ENCODE results near the gene ZACN.
"Not testable (repeated sequence)": the region's sequence is repeated elsewhere in the genome, so short reads cannot be mapped to it uniquely, and the experiment has no call there.

Gene ZACN

DNA sequence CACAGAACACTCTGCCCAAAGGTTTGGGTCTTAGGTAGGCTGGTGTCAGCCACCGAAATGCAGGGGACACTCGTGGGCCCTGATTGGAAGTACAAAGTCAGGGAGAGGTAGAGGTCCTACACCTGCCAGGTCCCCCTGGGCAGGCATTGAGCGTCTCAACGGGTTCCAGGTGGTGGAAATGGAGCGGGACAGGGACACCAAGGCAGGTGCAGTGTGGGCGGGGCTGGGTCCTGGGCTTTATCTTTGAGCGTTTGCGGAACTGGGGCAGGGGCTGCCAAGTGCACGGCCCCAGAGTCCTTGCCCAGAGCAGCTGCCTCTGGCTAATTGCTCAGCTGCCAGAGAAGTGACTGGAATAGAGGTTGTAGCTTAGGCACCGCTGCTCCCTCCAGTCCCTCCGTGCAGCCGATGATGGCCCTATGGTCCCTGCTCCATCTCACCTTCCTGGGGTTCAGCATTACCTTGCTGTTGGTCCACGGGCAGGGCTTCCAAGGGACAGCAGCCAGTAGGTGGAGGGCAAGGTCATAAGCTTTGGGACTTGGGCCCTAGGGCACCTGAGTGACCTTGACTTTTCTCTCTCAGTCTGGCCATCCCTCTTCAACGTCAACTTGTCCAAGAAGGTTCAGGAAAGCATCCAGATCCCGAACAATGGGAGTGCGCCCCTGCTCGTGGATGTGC, at the start of gene ZACN:
ZACN (plus strand) TSS at position 323 of the 675 bp plus-strand sequence; CDS start at position 406, 83 bp downstream.
- no peak for DNase-seq (ENCODE audit: low read depth in 2 of 2)

DNA sequence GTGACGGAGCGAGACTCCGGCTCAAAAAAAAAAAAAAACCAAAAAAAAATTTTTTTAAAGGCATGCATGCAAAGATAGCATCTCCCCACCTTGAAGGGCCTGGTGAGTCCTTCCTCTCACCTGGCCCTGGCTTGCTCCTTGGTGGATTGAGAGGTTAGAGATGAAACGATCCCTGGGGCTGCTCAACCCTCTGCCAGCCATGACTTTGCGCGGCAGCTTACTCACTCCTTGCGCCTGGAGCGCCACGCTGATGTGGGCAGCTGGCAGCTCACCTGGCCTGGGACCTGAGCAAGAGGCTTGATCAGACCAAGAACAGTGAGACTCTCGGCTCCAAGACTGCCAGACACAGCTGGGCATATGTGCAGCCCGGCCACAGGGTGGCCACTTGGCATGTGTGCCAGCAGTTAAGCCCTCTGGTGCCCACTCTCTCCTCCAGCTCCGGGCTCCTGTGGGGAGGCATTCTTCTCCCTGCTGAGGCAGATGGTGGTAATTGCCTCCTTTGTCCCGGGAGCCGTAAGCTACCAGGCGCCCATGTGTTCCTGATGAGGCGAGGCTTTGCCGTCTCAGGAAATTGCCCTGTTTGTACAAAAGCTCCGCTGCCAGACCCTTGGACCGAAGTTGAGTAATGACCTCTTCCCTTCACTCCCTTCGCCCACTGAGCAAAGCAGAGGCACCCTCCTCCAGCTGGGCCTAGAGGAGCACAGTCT, 46.8 kb upstream of the ZACN start:
- DNase-seq (ENCODE audit: low read depth in 2 of 2), result no peak

DNA sequence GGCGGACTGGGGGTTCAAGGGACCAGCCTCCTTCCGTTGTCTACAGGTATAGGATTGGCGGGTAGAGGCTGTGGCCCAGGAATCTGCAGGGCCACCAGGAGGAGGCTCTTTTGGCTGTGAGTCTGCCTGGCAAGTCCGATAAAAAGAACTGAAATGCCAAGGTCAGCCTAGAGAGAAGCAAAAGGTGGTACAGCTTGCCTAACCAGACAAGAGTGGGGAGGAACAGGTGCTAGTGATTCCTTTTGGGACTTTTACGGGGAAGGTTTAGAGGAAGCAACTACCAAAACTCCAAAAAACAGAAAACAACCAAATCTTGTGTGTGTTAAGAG, 46.2 kb upstream of the ZACN start:
- no peak for DNase-seq (ENCODE audit: low read depth in 2 of 2)

DNA sequence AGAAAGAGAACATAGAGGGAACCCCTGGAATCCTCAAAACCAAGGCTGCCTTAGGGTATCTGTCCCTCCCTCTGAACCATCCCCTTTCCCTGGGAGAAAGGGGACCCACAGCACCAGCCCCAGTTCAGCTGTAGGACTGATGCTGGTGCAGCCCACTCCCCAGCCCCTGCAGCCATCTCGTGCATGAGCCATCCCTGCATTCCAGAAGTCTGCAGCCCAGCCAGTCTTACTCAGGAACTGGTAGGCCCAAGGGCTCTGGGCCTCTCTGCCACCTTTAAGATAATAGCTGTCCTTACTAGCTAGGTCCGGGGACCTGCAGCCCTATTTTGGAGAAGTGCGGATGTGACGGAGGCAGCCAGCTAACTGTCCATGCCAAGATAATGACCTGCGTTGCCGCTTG, 45.8 kb upstream of the ZACN start:
- no peak for DNase-seq (ENCODE audit: low read depth in 2 of 2)

DNA sequence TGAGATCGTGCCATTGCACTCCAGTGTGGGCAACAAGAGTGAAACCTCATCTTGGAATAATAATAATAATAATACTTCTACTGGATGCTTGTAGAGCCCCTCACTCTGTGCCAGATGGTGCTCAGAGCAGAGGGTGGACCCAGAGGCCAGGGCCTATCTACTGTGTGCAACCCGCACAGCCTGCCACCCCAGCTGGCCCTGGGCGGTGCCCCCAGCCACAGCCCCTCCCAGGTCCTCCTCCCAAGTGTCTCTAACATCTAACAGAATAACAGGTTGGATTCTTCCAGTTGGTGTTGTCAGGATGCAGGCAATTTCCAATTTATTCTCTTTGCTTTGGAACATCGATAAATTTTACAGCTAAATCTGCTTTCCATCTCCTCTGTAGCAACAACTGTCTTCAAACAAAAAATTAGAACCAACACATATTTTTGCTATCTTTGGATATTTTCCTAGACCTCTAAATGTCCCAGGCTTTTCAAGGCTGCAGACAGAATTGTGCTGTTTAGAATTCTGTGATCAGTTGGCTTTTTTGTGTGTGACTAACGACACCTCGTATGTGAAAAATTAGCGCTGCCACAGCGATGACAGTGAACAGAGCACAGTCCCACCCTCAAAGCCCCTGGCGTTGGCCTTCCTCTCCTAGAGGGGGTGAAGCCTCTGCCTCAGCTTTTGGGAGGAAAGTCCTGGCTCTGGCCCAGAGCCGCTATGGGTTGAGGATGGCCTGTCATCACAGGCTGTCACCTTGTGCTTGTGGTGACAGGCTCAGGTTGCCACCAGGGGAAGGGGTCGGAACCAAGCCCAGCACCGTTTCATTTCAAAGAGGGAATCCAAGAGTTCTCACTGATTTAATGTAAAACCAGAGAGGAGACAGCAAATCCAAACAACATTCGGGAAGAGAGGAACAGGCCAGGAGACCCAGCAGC, 44.3 kb upstream of the ZACN start:
- DNase-seq (ENCODE audit: low read depth in 2 of 2), result no peak

DNA sequence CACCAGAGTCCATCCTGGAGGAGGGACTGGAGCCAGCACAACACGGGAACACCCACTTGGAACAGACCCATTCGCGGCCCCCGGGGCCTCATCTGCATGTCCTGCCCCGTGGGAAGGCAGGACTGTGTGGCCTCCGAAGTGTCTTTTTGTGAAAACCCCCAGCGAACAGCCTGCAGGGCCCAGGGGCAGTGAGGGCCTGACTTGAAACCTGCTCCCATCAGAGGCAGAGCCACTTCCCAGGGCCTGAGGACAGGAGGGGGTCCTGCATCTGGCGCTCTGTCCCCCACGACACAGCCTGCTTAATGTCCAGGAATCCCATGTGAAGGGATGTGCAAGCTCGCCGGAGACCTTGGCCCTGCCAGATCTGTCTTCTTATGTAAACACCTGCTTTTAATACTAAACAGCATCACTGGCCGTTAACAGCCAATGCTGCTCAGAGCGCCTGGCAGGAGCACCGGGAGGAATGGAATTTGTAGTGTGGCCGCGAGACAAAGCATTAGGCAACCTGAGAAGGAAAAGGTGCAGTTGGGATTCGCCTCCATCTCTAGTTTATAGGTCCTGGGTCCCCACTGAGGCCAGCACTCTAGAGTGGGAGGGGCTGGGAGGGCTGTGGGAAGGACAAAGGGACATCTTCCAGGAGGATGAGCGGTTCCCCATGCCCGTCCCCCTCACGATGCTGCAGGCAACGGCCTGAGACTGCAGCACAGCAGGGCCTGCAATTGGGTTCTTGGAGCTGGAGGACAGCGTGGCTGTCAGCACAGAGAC, 42.3 kb upstream of the ZACN start:
- DNase-seq (ENCODE audit: low read depth in 2 of 2), result no peak

DNA sequence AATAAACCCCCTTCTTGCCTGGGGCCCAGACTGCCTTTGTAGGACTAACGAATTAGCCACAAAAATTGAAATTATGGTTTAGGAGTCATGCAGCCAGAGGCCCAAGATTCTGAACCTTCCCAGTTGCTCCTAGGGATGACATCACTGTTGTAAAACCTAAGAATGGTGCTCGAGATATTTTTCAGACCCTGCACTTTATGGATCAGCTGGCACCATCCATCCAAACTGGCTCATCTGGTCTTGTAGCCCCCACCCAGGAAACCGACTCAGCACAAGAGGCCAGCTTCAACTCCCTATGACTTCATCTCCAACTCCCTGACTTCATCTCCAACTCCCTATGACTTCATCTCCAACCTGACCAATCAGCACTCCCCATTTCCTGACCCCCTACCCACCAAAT, 40.9 kb upstream of the ZACN start:
- DNase-seq (ENCODE audit: low read depth in 2 of 2), result no peak

DNA sequence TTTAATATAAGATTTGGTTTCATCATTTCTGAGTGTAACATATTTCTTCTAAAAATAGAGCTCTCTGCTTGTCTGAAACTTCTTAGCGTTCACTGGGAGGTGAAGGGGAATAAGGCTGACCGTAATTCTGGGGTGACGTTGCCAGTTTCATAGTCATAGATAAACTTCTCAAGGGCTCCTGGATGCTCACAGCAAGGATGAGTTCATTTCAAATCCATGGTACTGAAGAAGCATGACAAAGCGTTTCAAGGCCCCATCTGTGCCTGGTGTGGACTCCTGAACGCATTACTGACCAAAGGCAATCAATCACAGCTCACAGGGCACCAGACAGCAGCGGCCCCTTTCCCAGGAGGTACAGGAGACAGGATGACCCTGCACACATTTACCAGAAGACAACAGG, 39.9 kb upstream of the ZACN start:
- no peak for DNase-seq (ENCODE audit: low read depth in 2 of 2)

DNA sequence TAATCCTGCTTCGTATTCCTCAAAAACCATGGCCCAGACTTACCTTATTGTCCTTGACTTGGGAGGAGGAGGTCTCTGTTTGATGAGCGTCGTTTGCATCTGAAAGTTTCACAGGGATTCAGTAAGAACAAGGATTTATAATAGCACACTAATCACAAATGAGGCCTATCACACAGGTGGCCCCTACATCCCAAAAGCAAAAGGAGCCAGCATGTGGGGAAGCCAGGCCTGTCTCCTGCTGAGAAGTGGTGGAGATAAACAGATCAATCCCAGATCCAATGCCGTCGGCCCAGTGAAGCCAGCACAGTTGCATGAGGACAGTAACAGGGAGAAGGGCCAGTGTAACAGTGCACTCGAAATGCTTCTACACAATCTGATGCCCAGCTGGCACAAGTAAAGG, 38.6 kb upstream of the ZACN start:
- no peak for DNase-seq (ENCODE audit: low read depth in 2 of 2)

DNA sequence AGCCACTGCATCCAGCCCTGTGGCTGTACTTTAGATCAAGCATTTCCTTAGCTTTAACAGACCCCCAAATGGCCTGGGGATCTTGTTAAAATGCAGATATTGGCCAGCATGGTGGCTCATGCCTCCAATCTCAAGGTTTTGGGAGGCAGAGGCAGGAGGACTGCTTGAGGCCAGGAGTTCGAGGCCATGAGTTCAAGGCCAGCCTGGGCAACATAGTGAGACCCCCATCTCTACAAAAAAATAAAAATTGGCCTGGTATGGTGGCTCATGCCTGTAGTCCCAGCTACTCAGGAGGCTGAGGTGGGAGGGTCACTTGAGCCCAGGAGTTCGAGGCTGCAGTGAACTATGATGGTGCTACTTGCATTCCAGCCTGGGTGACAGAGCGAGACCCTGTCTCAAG, 36.1 kb upstream of the ZACN start:
- not testable (repeated sequence) for DNase-seq (ENCODE audit: low read depth in 2 of 2)

DNA sequence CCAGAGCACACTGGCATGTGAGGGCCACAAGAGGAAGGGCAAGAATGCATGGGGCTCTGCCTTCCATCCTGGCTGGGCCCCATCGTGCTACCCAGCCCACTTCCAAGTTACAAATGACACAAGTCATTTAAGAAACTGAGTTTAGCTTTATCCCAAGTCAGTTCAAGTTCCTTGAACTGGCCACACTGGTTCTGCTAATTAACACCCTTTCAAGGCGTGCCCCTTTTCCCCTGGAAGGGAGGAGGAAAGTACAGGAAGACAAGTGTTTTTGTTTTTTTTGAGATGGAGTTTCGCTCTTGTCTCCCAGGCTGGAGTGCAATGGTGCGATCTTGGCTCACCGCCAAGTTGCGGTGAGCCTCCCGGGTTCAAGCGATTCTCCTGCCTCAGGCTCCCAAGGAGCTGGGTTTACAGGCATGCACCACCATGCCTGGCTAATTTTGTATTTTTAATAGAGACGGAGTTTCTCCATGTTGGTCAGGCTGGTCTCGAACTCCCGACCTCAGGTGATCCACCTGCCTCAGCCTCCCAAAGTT, 34.4 kb upstream of the ZACN start:
- DNase-seq (ENCODE audit: low read depth in 2 of 2), result not testable (repeated sequence)

DNA sequence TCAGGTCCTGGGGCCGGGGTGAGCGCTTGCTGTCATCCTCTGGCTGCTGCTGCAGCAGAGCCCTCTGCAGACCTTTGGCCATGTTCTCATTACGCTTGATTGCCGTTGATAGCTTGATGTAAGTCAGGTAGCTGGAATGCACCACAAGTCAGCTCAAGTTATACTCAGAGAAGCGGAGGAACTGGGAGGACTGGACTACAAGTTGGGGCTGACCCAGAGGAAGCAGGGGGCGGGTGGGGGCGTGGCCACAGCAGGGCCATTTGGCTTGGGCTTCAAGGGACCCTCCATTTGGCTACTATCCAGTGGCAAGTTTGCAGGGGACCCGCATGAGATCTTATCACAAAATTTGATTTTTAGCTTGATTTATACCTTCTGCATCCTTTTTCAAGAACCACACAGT, 32.9 kb upstream of the ZACN start:
- DNase-seq (ENCODE audit: low read depth in 2 of 2), result no peak

DNA sequence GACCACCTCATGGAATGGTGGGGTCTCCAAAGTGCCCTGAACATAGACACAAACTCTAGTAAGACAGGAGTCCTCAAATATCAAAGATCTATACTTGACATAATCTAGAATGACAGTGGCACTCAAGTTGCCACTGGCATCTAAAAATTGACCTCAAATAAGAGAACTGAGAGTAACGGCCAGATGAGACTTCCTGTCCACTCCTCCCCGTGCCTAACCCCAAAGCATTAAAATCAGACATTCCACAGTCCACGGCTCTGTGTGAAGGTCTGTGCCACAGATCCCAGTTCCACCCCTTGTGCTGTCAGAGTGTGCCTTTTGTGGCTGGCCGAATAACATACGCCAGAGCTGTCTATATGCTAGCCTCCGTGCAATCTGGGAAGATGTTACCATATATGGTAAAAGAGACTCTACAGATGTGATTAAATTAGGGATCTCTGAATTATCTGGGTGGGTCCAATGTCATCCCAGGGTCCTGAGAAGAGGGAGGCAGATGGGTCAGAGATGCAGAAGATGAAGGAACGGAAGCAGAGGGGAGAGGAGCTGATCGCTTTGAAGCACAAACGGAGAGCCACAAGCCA, 30.9 kb upstream of the ZACN start:
- DNase-seq (ENCODE audit: low read depth in 2 of 2), result no peak

DNA sequence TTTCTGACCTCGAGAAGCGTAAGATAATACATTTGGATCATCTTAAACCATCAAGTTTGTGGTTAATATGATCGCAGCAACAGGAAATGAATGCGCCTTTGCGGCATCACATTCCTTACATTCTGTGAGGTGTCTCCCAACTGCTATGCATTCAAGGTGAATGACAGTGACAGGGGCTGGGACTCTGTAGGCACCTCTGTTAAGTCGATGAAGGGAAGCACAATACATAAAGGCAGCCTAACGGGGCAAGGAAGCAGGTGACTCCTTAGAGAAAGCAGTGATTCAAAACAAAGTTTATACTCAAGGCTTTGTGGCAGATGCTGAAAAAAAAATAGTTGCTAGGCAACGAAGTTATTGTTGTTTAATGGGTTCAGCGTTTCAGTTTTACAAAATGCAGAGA, 30.3 kb upstream of the ZACN start:
- DNase-seq (ENCODE audit: low read depth in 2 of 2), result no peak

DNA sequence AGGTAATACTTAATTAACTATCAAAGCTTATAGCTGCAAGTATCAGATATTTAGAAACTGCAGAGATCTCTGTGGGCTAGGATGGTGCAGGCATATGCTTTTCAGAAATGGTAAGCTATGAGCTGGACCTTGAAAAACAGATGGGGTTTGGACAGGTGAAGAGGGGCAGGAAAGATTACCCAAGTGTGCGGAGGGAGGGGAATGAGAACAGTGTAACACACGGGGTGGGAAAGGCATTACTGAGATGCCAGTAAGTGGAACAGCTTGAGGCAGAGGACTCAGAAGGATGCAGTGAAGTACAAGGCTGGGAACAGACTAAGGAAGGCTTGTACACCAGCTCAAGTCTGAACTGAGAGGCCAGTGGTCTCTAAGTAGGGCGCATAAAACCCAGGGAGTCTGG, 29.7 kb upstream of the ZACN start:
- no peak for DNase-seq (ENCODE audit: low read depth in 2 of 2)

DNA sequence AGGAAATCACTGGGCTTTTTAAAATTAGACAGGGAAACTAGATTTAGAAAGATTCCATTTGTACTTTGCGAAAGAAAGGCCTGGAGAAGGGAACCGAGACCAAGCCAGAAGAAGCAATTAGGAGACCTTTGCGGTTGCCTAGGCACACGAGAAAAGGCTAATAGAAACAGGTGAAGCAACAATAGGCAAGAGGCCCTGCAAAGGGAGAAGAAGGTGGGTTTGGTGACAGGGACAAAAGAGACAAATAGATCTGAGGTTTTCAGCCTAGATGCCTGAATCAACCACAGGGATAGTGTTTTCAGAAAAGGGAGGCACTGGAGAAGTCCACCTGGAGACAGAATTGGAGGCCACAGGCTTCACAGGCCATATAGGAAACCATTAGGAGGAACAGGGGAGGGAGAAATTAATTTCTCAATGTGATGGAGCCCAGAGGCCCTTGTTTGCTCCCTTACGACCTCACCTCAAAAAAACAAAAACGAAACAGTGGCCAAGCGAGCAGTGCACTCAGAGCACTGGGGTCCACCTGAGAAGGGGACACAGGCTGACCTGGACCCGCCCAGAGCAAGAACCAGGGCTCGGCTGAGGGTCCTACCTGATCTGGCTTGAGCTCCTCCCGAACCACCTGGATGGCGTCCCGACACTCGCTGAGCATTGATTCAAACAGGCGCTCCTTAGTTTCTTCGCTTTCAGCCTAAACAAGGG, 29.0 kb upstream of the ZACN start:
- DNase-seq (ENCODE audit: low read depth in 2 of 2), result no peak

DNA sequence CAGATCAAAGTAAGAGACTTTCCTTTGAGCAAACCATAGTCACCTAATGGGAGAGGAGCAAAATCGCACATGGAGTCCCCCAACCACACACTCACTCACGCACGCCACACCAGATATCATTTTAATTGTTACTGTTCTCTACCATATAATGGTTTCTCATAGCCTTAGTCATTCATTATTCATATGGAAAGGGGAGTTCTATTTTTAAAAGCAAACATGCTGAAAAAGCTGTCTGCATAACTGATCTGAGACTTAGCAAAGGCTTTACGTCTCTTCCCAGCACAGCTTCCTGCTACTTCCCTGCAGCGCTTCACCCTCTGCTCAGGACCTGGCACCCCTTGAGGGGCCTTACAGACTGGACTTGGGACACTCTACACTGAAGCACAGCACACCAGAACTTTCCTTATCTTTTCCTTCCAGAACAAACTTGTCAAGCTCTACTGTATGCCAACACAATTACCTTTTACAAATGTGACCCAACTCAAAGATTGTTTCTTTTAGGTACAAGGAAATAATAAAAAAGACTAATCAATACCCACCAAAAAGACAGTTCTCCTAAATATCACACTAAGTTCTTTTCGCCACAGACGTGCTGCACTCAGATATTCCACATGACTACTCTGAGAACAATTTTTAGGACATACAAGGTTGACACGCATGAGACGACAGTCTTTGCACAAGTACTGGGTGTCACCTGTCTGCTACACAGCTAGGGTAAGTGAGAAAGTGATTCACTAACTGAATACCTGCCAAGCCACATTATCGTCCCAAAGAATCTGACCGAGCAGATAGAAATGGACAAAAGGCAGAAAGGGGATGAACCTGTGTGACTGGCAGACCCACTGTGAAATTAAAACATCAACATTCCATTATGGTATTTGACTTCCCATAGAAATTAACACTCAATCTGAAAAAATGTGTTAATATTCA, 28.2 kb upstream of the ZACN start:
- DNase-seq (ENCODE audit: low read depth in 2 of 2), result no peak

DNA sequence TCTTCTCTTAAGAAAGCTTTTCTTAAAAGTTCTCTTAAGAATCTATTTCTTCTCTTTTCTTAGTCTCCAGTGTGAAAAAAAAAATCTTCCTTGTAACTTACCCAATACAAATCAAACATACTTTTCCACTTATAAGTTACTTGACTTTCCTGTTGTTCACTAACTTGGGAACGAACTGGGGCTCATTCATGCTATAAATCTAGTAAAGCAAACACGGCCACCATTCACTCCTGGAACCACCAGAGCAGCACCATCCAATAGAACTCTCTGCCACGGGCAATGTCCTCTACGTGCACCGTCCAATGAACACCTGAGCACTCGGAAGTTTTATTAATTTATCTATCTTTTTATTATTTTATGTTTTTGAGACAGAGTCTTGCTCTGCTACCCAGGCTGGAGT, 27.4 kb upstream of the ZACN start:
- DNase-seq (ENCODE audit: low read depth in 2 of 2), result no peak

DNA sequence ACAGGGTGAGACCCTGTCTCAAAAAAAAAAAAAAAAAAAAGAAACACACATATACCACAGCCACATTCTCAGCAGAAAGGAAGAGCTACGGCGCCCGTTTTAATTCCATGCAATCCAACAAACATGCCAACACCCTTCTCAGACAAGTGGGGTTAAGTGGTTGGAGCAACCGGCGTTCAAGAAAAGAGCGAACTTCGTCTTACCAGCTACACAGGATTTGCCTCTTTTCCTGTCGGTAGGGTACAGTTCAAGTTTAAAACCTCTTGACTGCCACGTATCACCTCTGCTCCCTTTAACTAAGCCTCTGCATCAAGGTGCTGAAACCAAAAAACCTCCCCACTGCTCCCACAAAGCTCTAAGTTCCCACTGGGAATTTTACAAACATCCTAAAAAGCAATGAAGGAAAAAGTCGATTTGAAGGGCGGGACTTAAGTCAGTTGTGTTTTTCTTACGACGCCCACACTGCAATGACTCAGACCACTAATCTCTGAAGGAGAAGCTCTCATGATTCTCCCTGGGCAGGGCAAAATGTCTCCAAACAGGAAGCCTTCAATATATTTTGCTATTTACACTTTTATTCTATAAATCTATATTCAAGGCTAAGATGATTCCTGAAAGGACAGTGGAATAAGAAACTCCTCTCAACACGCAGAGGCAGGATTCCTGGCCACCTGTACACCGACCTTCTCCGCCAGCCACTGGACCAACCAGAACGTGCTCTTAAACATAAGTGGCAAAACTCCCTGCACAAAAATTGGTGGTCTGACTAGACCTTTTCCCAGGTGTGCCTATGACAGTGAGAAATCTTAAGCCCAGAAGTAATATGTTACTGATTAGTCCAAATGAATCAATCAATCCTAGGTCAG, 25.5 kb upstream of the ZACN start:
- DNase-seq (ENCODE audit: low read depth in 2 of 2), result no peak

Measured in stimulated activated CD4-positive, alpha-beta T cell treated with anti-CD3 and anti-CD28 coated beads, Interleukin-12 subunit alpha, Interleukin-12 subunit beta, amount 100 ng/mL, for 24 hours (primary cell).